HG02759 (cell line): ENCODE data around the gene ECPAS.
"Not testable (repeated sequence)": the region's sequence is repeated elsewhere in the genome, so short reads cannot be mapped to it uniquely, and the experiment has no call there.

Experiments used
- ATAC-seq: cut with Tn5 transposase; IDR thresholded peaks from one replicate; pipeline ENCODE4 v1.9.1; 2021; ENCODE audit warnings: mild to moderate bottlenecking, moderate library complexity; ENCODE audit not compliant: unreplicated experiment

Gene ECPAS

GRCh38 chr9:111429175-111429574 lies 55.0 kb downstream of the ECPAS start:
- no peak for ATAC-seq

GRCh38 chr9:111427186-111427585 lies 57.0 kb downstream of the ECPAS start:
- ATAC-seq: no peak

GRCh38 chr9:111423389-111423788 lies 60.8 kb downstream of the ECPAS start:
- no peak for ATAC-seq

- ATAC-seq: no peak
Measured at GRCh38 chr9:111414406-111414805, 69.8 kb downstream of the ECPAS start.

- no peak for ATAC-seq
Measured at GRCh38 chr9:111413996-111414395, 70.2 kb downstream of the ECPAS start.

- ATAC-seq: no peak
Measured at GRCh38 chr9:111412280-111412679, 71.9 kb downstream of the ECPAS start.

GRCh38 chr9:111411266-111411665 lies 72.9 kb downstream of the ECPAS start:
- ATAC-seq: no peak

- no peak for ATAC-seq
Measured at GRCh38 chr9:111407813-111408212, 76.4 kb downstream of the ECPAS start.

GRCh38 chr9:111405701-111406100 lies 78.5 kb downstream of the ECPAS start:
- no peak for ATAC-seq

GRCh38 chr9:111401486-111401885 lies 82.7 kb downstream of the ECPAS start:
- not testable (repeated sequence) for ATAC-seq

- ATAC-seq: no peak
Measured at GRCh38 chr9:111400564-111400898, 83.7 kb downstream of the ECPAS start.

- ATAC-seq: no peak
Measured at GRCh38 chr9:111399772-111400563, 84.2 kb downstream of the ECPAS start.

GRCh38 chr9:111399211-111399739 lies 84.9 kb downstream of the ECPAS start:
- no peak for ATAC-seq

GRCh38 chr9:111393971-111394370 lies 90.2 kb downstream of the ECPAS start:
- no peak for ATAC-seq

GRCh38 chr9:111389406-111389805 lies 94.8 kb downstream of the ECPAS start:
- ATAC-seq: no peak

- ATAC-seq: no peak
Measured at GRCh38 chr9:111386386-111386785, 97.8 kb downstream of the ECPAS start.

- no peak for ATAC-seq
Measured at GRCh38 chr9:111381006-111381405, 103.2 kb downstream of the ECPAS start.

- ATAC-seq: no peak
Measured at GRCh38 chr9:111375817-111376564, 108.2 kb downstream of the ECPAS start.

- no peak for ATAC-seq
Measured at GRCh38 chr9:111375062-111375461, 109.1 kb downstream of the ECPAS start.

GRCh38 chr9:111372297-111372696 lies 111.9 kb downstream of the ECPAS start:
- ATAC-seq: no peak

- ATAC-seq: no peak
Measured at GRCh38 chr9:111366978-111367377, 117.2 kb downstream of the ECPAS start.

- no peak for ATAC-seq
Measured at GRCh38 chr9:111362526-111362925, 121.7 kb downstream of the ECPAS start.
